ENCODE measurements around the gene ITPRID2.
A peak's percentile ranks its signal among the peaks of the same experiment; 100 is the strongest.

The ITPRID2 gene
- total RNA-seq, result 54.8 to 57.9 reads per million in 2 donors

DNA sequence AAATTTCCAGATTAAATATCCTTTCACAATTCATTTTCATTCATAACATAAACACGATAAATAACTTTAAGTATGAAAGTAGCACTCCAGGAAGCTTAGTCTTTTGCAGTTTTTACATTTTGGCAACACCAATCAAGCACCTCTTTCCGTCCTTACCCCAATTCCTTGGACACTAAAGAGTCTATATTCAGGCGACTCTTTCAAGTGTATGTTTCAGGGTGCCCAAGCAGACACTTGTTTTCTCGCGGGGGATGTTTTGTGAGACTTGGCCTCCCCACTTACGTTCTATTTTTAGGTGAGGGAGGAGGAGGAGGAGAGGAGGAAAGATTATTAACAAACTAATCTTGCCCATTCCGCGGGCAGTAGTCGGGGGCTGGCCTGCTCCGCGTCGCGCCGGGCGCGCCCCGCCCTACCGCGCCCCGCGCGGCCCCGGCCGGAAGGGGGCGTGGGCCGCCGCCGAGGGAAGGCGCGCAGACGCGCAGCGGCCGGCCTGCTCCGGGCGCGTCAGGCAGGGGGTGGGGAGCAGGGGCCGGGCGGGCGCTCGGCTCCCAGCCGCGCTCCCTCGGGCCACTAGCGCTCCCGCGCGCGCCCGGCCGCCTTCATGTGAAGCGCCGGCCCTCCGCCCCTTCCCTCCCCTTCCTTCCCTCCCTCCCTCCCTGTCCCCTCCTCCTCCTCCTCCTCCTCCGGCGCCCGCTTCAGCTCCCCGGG is at the start of gene ITPRID2:
Gene ITPRID2 (plus strand): TSS at position 473 of the 708 bp plus-strand sequence. CDS start 337 bp downstream, outside the sequence.
- peak; percentile 41 for DNase-seq

DNA sequence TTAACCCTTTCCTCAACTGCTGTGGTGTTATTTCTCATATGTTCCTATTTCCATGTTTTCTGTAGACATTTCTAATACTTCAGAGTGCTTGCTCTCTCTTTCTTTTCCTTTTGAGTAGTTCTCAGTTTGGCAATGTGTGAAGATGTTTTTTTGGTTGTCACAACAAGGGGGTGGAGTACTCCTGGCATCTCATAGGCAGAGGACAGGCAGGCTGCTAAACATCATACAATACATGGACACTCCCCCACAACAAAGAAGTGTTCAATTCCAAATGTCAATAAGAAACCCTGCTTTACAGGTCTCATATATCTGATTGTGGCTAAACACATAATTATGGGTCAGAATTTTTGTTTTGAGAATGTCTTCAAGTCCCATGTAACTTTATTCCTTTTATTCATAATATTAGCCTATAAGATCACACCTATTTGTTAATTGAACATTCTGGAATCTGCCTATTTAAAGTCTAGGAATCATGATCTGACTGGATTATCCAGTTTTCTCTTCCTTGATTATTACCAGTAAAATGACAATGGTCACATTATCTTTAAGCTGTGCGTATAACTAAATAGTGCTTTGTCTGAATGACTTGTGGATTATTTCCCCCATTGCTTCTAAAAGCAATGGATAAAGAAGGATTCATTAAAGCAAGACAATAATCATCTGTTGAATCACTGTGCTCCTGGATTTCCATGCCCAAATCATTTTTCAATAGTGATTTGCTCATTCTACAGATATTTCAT is 46.8 kb upstream of the ITPRID2 start:
- no peak for DNase-seq

DNA sequence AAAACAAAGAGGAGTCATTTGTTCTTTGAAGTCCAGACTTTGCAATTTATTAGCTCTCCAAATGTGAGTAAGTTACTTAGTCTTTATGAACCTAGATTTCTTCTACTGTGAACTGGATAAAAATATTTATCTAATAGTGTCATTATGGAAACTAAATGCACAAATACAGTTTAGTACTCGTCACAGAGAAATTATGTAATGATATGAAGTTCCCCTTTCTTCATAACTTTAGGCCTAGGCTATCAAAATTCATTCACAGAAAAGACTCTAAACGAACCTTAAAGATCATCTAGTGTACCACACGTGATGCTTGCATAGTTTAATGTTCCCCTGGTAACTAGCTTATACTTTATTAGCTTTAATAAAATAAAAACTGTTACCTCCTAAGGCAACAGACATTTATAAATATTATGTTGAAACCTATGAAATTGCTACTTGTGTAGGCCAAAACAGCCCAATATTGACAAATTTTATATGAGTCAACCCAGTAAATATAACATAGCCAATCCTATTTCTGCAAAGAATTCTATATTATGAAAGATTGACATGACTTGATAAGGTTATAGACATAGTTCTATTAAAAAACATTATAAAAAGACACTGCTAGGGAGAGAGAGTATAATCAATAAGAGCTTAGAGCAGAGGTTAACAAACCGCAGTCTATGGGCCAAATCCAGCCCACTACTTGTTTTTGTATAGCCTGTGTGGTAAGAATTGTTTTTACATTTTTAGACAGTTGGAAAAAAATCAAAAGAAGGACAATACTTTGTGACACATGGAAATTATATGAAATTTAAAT is 44.9 kb upstream of the ITPRID2 start:
- DNase-seq, result no peak

DNA sequence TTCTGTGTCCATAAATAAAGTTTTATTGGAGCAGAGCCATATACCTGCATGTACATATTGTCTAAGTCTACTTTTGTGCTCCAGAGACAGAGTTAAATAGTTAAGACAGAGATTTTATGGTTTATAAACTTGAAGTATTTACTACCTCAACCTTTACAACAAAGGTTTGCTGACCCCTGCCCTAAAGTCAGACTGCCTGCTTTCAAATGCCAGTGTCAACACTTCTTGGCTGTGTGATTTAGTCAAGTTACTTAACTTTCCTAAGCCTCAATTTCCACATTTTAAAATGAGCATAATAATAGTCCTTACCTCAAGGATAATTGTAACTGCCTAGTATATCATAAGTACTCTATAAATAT is 44.4 kb upstream of the ITPRID2 start:
- DNase-seq, result no peak

DNA sequence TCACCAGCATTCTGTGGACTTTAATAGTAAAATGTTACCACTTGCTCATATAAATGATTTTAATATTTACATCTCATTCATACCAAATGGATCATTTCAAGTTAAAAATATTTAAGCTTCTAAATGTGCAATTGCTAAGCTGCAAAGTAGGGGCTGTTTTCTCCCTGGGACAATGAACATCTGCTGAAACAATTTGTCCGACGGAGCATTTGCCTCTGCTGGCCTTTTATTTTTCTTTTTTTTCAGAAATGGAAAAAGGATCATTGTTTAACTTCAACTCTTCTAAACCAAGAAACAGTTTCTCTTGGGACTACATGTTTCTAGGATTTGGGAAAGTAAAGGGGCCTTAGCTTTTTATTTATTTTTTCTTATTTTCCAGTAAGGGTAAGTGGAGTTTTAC is 43.8 kb upstream of the ITPRID2 start:
- DNase-seq, result no peak

- DNase-seq, result no peak
Observed at GRCh38 chr2:181848261-181848886, 43.2 kb upstream of the ITPRID2 start.

GRCh38 chr2:181849601-181850000 is 41.9 kb upstream of the ITPRID2 start:
- DNase-seq, result no peak

DNA sequence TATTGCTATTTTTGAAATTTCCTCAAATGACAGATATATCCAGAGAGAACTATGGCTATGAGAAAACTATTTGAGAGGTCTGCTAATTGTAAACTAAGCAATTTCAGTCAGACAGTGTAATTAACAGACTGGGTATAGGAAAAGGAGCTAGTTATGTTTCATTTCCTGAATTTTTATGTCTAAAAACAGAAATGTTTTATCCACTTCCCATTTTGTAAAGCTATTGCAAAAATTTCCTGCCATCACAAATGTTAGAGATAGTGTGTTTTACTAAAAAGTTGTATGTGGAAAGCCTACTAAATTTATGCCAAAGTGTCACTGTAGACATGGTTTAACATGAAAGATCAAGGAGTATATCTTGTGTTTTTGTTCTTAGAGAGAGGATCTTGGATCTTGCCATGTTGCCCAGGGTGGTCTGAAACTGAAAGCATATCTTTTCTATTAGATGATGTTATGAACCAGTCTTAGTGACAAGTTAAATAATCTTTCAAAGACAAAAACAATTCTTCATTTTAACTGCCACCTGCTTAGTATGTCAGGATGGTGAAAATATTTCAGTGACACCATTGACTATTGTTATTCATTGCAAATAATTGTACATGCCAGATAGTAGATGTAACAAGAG is 40.5 kb upstream of the ITPRID2 start:
- no peak for DNase-seq

DNA sequence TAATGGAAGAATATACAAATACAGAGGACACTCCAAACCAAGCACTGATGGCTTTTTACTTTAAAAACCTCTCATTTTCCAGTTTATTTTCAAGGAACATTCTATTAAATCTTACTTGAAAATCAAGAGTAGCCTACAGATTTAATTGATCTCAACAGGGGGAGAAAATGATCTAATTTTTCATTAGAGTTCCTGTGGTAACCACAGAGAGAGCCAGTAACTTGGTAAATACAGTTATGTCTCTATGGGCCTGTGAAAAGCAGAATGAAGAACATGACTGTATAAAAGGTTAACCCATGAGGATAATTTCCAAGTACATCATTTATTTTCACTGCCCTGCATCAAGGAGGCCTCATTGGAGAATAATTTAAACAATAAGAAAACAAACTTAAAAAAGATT is 39.8 kb upstream of the ITPRID2 start:
- DNase-seq, result no peak

DNA sequence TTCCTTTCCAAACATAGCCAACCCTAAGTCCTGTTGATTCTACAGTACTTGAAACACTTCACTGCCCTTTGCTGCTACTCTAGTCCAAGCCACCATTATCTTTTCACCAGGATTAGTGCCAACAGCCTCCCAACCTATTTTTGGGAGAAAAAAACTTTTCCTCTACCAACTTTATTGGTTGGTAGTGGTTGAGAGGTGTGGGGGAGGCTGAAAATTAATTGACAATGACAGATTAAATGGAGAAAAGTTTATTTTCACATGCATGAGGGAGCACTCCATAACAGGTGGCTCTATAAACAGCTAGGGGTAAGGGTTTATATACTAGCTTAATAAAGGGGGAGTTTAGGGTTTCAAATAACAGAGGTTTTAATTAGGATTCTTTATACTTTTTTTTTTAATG is 37.8 kb upstream of the ITPRID2 start:
- DNase-seq, result no peak

- no peak for DNase-seq
Observed at GRCh38 chr2:181857483-181857882, 34.0 kb upstream of the ITPRID2 start.

DNA sequence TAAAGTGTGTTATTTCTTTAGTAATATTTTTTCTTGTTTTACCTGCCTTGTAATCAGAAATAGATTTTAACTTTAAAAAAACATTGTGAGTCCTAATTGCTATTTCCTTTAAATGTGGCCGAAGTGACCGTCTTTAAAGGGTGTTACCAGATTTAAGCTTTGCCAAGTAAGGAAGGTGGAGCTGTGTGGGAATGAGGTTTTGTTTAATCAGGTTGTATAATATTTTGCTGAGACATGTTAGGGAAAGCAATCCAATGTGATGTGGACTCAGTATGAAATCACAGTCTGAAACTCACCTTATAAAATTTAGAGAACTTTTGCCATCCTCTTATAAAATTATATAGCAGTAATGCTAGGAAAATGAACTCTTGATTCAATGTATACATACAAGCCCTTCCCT is 32.9 kb upstream of the ITPRID2 start:
- no peak for DNase-seq

GRCh38 chr2:181859123-181859522 is 32.4 kb upstream of the ITPRID2 start:
- no peak for DNase-seq

- DNase-seq, result no peak
Observed at GRCh38 chr2:181859803-181860202, 31.7 kb upstream of the ITPRID2 start.

DNA sequence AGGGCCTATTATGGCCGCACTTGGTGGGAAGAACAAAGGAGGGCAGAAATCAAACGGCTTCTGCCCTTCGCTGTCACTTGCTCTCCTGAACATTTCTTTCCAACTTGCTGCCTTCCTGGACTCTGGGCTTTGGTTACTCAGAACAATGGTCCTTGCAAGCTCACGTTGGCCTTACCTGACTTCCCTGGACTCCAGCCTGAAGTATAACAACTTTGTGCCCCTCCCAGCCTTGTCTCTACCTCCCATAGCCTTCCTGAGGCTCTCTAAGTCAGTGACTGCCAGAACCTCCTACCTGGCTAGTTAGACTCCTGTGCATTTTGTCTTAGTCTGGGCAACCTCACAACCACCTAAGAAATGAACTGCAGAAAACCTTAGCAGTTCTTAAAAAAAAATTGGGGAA is 30.2 kb upstream of the ITPRID2 start:
- DNase-seq, result no peak

DNA sequence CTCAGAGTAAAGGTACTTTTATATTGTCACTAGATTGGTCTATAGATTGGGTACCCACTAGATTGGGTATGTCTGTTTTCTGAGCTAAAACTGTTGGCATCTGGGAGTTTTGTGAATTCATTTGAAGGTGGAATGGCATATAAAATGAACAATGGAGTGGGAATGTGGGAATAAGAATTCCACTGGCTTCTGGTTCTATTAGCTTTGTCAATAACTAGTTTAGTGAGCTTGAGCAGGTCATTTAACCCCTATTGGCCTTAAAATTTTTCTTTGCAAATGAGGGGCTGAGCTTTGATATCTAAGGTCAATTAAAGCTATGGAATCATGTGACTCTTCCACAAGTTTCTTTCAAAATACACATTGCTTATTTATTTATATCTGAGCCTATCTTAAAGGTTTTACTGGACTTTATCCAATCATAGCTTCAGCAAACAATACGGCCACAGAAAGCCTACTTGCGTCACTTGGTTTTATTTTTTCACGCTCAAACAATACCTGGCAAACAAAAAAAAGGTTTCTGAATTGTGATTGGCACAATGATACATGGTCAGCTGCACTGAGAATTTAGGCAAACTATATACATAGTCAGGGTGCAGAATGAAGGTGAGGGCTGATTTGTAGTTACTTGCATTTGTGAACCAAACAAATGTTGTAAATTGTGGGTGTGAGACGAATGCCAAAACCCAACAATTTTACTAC is 28.8 kb upstream of the ITPRID2 start:
- no peak for DNase-seq

- DNase-seq, result no peak
Observed at GRCh38 chr2:181872178-181872577, 19.4 kb upstream of the ITPRID2 start.

DNA sequence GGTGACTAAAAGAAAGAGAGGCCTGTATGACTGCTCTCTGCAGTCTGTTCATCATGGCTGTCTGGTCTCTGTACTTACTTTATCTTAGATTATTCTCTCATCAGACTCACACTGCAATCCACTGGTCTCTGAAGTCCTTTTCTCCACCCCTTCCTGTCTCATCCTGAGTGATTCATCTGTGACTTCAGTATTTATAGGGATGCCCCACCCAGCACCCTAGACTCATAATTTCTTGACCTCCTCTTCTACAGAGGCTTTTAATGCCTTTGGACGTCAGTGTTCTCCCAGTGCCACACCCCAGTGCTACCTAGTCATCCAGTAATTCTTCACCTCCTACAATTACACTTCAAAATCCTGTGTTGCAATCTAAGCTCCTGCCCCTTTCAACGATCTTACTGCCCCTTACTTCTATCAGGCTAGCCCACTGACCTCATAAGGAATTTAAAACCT is 14.9 kb upstream of the ITPRID2 start:
- DNase-seq, result no peak

DNA sequence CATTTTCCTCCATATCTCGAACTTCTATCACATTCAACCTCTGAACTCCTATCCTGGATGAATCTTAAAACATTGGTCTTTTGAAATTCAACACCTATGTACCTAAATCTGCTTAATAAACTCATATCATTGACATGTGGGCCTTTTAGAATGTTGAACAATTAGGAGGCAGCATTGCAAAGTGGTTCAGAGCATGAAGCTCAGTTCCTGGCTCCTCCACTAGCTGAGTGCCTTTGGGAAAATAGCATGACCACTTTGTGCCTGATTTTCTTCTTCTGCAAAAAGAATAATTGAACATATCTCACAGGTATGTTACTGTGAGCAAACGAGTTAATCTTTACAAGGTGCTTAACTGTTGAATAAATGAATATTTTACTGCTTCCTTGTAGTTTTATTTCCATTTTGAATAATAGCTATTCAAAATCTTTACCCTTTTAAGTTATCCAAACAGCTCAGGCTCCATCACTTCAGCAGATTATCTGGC is 14.3 kb upstream of the ITPRID2 start:
- DNase-seq, result no peak

DNA sequence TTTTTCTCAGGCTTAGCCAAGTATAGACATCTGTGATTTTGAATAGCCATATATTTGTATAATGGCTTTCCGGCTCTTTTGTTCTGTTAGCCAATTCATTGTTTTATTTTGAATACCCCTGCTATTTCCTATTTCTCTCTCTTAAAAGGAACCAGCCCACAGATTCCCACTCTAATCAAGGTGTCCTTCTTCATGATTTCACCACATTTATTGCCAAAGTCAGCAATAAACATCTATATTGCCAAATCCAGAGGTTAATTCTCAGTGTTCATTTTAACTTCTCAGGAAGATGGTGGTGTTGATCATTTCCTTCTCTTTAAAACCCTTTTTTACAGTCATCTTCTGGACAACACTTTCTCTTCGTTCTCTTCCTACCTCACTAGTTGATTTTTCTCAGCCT is 13.1 kb upstream of the ITPRID2 start:
- DNase-seq, result no peak

GRCh38 chr2:181879295-181879694 is 12.2 kb upstream of the ITPRID2 start:
- DNase-seq, result no peak
